GM06990 (cell line): Measurements from ENCODE around the gene TBC1D5.

Source experiments
- DNase-seq: peaks from one replicate; pipeline ENCODE4 v3.0.0-alpha.2; 2011; ENCODE audit not compliant: insufficient read length; ENCODE audit errors: extremely low read depth
- H3K27me3 ChIP-seq: replicated peaks from 2 replicates; pipeline ENCODE4 v1.6.0; 2011; ENCODE audit warnings: low read length; ENCODE audit not compliant: control insufficient read depth, insufficient read depth
- H3K36me3 ChIP-seq: 2 replicates; pipeline ENCODE4 v1.5.1; 2011; ENCODE audit warnings: low read length; ENCODE audit not compliant: control insufficient read depth, insufficient read depth
- H3K4me3 ChIP-seq: replicated peaks from 2 replicates; pipeline ENCODE4 v1.5.1; 2011; ENCODE audit warnings: low read depth, mild to moderate bottlenecking, control low read depth, low read length
- TF ChIP-seq, protein P1 (sequence below): IDR thresholded peaks from 2 replicates; pipeline ENCODE4 v1.5.1; 2011; ENCODE audit warnings: low read length, control low read depth, mild to moderate bottlenecking, inconsistent platforms; ENCODE audit not compliant: insufficient read depth, poor library complexity, severe bottlenecking

Gene TBC1D5

DNA sequence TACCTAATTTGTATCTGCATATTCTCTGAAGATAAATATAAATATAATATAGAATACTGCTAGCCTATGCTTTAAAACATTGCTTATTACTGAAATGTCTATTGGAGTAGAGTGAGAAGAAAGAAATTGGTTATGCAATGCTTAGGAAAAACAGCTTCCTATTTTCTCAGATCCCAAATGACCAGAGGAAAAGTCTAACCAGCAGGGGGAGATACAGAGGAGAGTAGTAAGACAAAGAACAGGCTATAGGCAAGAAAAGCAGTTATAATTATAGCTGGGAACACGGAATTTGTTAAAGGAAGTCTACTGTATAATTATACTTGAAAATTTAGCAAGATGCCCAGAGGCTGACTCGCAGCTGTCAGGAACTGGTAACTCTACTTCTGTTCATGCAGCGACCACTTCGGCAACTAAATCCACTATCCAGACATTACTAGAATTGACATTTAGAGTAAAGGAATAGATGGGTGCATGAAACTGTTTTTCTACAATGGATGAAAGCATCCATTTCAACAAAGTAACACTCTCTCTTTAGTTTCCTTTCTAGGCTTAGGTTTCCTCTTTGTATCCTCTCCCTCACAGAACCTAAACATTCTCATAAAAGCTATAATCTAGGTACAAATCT is 97.2 kb downstream of the TBC1D5 start:
- TF ChIP-seq, protein P1, sequence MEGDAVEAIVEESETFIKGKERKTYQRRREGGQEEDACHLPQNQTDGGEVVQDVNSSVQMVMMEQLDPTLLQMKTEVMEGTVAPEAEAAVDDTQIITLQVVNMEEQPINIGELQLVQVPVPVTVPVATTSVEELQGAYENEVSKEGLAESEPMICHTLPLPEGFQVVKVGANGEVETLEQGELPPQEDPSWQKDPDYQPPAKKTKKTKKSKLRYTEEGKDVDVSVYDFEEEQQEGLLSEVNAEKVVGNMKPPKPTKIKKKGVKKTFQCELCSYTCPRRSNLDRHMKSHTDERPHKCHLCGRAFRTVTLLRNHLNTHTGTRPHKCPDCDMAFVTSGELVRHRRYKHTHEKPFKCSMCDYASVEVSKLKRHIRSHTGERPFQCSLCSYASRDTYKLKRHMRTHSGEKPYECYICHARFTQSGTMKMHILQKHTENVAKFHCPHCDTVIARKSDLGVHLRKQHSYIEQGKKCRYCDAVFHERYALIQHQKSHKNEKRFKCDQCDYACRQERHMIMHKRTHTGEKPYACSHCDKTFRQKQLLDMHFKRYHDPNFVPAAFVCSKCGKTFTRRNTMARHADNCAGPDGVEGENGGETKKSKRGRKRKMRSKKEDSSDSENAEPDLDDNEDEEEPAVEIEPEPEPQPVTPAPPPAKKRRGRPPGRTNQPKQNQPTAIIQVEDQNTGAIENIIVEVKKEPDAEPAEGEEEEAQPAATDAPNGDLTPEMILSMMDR, result peak; percentile 64
- Histone ChIP-seq H3K4me3 (no peak overlapping the region), H3K36me3 (no peaks in the 10 kb centered on the region), H3K27me3 (no peaks in the 10 kb centered on the region)
- no peak for DNase-seq

DNA sequence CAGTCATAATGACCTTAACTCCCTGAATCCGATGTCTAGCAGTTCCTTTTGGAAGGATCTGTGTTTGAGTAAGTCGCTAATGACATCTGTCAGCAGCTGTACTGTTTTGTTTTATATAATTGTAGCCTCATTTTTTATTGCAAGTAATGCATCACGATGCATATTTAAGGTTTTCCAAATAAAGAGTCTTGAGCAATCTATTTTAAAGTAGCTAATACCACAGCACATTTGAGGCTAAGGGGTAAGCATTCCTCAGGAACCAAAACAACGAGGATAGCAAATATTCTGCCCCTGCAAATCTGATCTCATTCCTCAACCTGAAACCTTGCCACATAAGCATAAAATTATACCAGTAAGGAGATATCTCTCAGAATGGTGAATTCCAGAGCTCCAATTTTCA is 98.7 kb downstream of the TBC1D5 start:
- Histone ChIP-seq H3K36me3 (no peaks in the 10 kb centered on the region), H3K27me3 (no peaks in the 10 kb centered on the region), H3K4me3 (no peak overlapping the region)
- TF ChIP-seq, protein P1, result no peak
- no peak for DNase-seq

DNA sequence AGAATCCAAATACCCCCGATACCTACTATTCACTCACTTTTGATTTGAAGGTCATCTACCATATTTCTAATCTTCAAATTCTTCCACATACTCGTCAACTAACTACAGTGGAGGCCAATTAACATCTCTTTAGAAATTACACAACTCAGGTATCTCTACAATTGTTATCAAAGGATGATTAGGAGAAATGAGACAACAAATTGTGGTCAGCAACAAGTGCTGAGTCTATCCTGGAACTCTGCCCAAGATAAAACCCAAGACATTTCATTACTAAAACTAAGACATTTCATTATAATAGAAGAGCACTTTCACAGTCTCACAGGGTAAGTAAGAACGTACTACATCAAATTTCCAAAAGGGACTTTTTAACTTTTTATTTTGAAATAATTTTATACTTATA is 100.0 kb downstream of the TBC1D5 start:
- H3K27me3 ChIP-seq, result no peaks in the 10 kb centered on the region
- no peak overlapping the region for H3K4me3 ChIP-seq
- no peak for DNase-seq
- no peaks in the 10 kb centered on the region for H3K36me3 ChIP-seq
- TF ChIP-seq, protein P1, result no peak

DNA sequence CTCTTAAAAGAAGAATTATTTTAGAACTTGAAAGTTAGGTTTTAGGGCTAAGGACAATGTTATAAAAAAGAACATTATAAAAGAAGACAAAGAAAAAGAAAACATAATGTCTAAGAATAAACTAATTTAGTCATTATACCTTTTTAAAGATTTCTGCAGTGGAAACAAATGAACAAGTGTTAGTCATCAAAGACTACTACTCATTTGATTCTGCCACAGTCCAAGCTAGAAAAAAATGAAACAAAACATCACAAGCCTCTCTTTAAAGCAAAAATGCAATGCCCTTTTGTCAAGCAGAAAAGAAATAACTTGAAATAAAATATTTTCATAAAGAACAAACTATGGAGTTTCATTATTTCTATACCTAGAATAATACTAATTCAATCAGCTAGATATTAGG is 102.0 kb downstream of the TBC1D5 start:
- TF ChIP-seq, protein P1, result no peak
- H3K27me3 ChIP-seq, result no peaks in the 10 kb centered on the region
- H3K36me3 ChIP-seq, result no peaks in the 10 kb centered on the region
- no peak overlapping the region for H3K4me3 ChIP-seq
- DNase-seq, result no peak

DNA sequence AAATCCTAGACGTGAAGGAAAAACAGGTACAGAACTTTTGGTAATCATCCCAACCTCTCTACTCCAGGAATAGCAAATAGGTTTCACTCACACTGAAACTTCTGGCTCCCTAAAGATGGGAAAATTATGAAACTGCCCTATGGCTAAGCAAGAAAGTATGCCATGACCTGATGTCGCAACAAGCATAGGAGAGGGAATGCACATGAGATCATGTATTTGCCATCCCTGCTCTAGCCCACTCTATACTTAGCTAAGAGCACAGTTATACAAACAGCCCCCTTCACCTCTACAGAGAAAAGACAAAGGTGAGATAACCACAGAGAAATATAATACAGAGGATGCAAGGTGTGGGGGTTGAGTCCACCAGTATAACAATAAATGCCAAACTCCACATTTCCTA is 102.7 kb downstream of the TBC1D5 start:
- DNase-seq, result no peak
- TF ChIP-seq, protein P1, result no peak
- Histone ChIP-seq H3K27me3 (no peaks in the 10 kb centered on the region), H3K4me3 (no peak overlapping the region), H3K36me3 (no peaks in the 10 kb centered on the region)

DNA sequence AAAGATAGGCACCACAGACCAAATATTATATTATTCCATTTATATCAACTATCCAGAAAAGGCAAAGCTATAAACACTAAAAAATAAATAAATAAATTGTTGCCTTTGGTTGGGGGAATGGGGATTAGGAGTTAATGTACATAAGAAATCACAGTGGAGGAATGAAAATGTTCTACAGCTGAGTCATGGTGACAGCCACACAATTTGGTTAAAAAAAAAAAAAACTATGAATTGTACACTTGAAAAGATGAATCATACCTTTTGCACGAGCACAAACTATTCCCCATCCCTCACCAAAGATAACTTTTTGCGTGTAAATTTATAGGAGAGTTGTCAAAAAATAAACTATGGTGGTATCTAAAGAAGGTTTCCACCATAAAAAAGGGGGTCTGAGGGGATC is 103.2 kb downstream of the TBC1D5 start:
- TF ChIP-seq, protein P1, result no peak
- no peaks in the 10 kb centered on the region for H3K27me3 ChIP-seq
- no peaks in the 10 kb centered on the region for H3K36me3 ChIP-seq
- H3K4me3 ChIP-seq, result no peak overlapping the region
- no peak for DNase-seq
